ENCODE measurements around the gene REX1BD.

DNA sequence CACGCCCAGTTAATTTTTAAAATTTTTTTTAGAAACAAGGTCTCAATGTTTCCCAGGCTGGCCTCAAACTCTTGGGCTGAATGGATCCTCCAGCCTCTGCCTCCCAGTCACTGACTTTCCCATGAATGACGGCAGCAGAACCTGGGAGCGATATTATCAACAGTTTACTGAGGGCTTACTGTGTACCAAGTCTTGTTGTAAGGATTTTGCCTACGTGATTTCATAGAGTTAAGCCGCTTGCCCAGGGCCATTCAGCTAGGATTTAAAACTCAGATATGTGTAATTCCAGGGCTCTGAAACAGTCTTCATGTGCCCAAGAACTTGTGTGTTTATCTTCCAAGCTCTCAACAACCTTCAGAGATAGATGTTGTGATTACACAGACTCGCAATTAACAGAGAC lies 37.0 kb upstream of the REX1BD start:
- TF ChIP-seq, protein P1, sequence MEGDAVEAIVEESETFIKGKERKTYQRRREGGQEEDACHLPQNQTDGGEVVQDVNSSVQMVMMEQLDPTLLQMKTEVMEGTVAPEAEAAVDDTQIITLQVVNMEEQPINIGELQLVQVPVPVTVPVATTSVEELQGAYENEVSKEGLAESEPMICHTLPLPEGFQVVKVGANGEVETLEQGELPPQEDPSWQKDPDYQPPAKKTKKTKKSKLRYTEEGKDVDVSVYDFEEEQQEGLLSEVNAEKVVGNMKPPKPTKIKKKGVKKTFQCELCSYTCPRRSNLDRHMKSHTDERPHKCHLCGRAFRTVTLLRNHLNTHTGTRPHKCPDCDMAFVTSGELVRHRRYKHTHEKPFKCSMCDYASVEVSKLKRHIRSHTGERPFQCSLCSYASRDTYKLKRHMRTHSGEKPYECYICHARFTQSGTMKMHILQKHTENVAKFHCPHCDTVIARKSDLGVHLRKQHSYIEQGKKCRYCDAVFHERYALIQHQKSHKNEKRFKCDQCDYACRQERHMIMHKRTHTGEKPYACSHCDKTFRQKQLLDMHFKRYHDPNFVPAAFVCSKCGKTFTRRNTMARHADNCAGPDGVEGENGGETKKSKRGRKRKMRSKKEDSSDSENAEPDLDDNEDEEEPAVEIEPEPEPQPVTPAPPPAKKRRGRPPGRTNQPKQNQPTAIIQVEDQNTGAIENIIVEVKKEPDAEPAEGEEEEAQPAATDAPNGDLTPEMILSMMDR (IDR thresholded peaks at IDR 0.05; ENCODE audit: borderline replicate concordance, extremely low read depth, low read length, poor library complexity, severe bottlenecking): no peak
- TF ChIP-seq EZH2 (IDR thresholded peaks at IDR 0.05; ENCODE audit: borderline replicate concordance, low read depth, low read length, severe bottlenecking): no peak
